SU-DHL-6 (cell line): ENCODE data around the gene NAA38.

ENCODE experiments used
- H2AFZ ChIP-seq: fragments of 200-600 bp; sonication (generic); 2 replicates; pipeline ENCODE4 v1.6.1; 2014; ENCODE audit warnings: low read depth, mild to moderate bottlenecking, moderate library complexity, mixed read lengths, antibody characterized with exemption, low read length; ENCODE audit not compliant: severe bottlenecking
- H3F3A ChIP-seq: fragments of 200-600 bp; shearing (Covaris generic); 2 replicates; pipeline ENCODE4 v1.6.0; 2016; ENCODE audit warnings: antibody characterized with exemption, mild to moderate bottlenecking; ENCODE audit not compliant: insufficient read depth
- H3K27ac ChIP-seq: fragments of 200-600 bp; sonication (generic); 2 replicates; pipeline ENCODE4 v1.5.1; 2016; ENCODE audit warnings: low read depth, mild to moderate bottlenecking, low read length, moderate library complexity, mixed read lengths
- H3K27me3 ChIP-seq: fragments of 200-600 bp; sonication (generic), shearing (Covaris generic); 2 replicates; pipeline ENCODE4 v1.6.0; 2014; ENCODE audit warnings: mild to moderate bottlenecking, low read length
- H3K36me3 ChIP-seq: fragments of 200-600 bp; sonication (generic); 2 replicates; pipeline ENCODE4 v1.6.1; 2014; ENCODE audit warnings: mild to moderate bottlenecking, low read length, mixed read lengths
- H3K4me2 ChIP-seq: fragments of 300-600, 200-600 bp; shearing (Covaris generic), sonication (generic); 2 replicates; pipeline ENCODE4 v1.6.0; 2014; ENCODE audit warnings: low read length, low read depth, mild to moderate bottlenecking; ENCODE audit not compliant: poor library complexity, severe bottlenecking
- H3K4me3 ChIP-seq: fragments of 200-600 bp; sonication (generic); 2 replicates; pipeline ENCODE4 v1.5.1; 2014; ENCODE audit warnings: antibody characterized with exemption, low read length, mild to moderate bottlenecking, mixed read lengths; ENCODE audit not compliant: insufficient read depth, poor library complexity, severe bottlenecking
- H3K79me2 ChIP-seq: fragments of 200-600 bp; sonication (generic); 2 replicates; pipeline ENCODE4 v1.6.1; 2014; ENCODE audit warnings: mild to moderate bottlenecking, low read length, moderate library complexity; ENCODE audit not compliant: insufficient read depth
- H3K9ac ChIP-seq: fragments of 200-600 bp; sonication (generic); 2 replicates; pipeline ENCODE4 v1.7.0; 2014; ENCODE audit warnings: mild to moderate bottlenecking, low read length
- H3K9me2 ChIP-seq: fragments of 200-600 bp; sonication (generic); replicated peaks from 2 replicates; pipeline ENCODE4 v1.6.1; 2014; ENCODE audit warnings: low read length; ENCODE audit not compliant: insufficient read depth
- H3K9me3 ChIP-seq: fragments of 200-600 bp; sonication (generic); 2 replicates; pipeline ENCODE4 v1.6.1; 2014; ENCODE audit warnings: low read length, mixed read lengths; ENCODE audit not compliant: insufficient read depth
- H4K20me1 ChIP-seq: fragments of 200-600 bp; sonication (generic); 2 replicates; pipeline ENCODE4 v1.6.1; 2014; ENCODE audit warnings: low read depth, mild to moderate bottlenecking, antibody characterized with exemption, low read length, moderate library complexity, mixed read lengths
- EZH2phosphoT487 ChIP-seq: fragments of 200-600 bp; sonication (generic), shearing (Covaris generic); conservative IDR thresholded peaks from 2 replicates; pipeline ENCODE4 v1.6.1; 2018; ENCODE audit warnings: mild to moderate bottlenecking, antibody characterized with exemption, low read length, moderate library complexity, mixed read lengths
- TF ChIP-seq, protein P1 (sequence below): fragments of 200-600 bp; sonication (generic); IDR thresholded peaks from one replicate; pipeline ENCODE4 v1.5.1; 2017; ENCODE audit warnings: antibody characterized with exemption, mild to moderate bottlenecking, low read length, moderate library complexity; ENCODE audit not compliant: insufficient read depth, poor library complexity, severe bottlenecking

Gene NAA38

DNA sequence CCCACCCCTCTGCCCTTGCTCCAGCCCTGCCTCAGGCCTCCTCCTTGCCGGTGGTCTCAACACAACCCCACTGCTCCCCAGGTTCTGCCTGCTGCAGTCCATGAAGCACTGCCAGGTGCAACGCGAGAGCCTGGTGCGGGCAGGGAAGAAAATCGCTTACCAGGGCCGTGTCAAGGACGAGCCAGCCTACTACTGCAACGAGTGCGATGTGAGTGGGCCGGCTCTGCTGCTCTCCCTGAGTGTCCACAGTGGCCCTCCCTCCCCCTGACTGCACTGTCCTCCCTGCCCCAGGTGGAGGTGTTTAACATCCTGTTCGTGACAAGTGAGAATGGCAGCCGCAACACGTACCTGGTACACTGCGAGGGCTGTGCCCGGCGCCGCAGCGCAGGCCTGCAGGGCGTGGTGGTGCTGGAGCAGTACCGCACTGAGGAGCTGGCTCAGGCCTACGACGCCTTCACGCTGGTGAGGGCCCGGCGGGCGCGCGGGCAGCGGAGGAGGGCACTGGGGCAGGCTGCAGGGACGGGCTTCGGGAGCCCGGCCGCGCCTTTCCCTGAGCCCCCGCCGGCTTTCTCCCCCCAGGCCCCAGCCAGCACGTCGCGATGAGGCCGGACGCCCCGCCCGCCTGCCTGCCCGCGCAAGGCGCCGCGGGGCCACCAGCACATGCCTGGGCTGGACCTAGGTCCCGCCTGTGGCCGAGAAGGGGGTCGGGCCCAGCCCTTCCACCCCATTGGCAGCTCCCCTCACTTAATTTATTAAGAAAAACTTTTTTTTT lies 4.3 kb downstream of the NAA38 start:
- Histone ChIP-seq H3K4me3 (no peak overlapping the region), H3K27ac (no peak overlapping the region), H3K79me2 (peaks cover 14% of the 10 kb centered on the region), H2AFZ (no peak overlapping the region), H3K4me2 (no peak overlapping the region), H3K36me3 (no peaks in the 10 kb centered on the region), H3K9me2 (no peaks in the 10 kb centered on the region), H3K9ac (no peak overlapping the region), H3K27me3 (no peaks in the 10 kb centered on the region), H3K9me3 (no peaks in the 10 kb centered on the region), H3F3A (peaks cover 10% of the 10 kb centered on the region), H4K20me1 (no peaks in the 10 kb centered on the region)
- TF ChIP-seq EZH2phosphoT487: no peak
- TF ChIP-seq, protein P1, sequence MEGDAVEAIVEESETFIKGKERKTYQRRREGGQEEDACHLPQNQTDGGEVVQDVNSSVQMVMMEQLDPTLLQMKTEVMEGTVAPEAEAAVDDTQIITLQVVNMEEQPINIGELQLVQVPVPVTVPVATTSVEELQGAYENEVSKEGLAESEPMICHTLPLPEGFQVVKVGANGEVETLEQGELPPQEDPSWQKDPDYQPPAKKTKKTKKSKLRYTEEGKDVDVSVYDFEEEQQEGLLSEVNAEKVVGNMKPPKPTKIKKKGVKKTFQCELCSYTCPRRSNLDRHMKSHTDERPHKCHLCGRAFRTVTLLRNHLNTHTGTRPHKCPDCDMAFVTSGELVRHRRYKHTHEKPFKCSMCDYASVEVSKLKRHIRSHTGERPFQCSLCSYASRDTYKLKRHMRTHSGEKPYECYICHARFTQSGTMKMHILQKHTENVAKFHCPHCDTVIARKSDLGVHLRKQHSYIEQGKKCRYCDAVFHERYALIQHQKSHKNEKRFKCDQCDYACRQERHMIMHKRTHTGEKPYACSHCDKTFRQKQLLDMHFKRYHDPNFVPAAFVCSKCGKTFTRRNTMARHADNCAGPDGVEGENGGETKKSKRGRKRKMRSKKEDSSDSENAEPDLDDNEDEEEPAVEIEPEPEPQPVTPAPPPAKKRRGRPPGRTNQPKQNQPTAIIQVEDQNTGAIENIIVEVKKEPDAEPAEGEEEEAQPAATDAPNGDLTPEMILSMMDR: no peak

DNA sequence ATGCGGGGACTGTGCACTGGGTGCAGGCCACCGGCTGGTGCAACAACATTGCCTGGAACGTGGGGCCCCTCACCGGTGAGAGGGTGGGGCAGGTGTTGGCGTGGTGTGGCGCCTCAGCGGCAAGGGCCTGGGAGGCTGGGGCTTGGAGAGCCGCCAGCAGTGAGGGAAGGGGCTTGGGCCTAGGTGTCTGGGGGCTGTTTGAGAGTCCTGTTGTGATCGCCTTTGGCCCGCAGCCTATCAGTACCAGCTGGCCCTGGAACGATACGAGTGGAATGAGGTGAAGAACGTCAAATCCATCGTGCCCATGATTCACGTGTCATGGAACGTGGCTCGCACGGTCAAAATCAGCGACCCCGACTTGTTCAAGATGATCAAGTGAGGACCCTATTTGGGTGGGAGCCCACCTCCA lies 5.1 kb downstream of the NAA38 start:
- H3K27me3 ChIP-seq: no peaks in the 10 kb centered on the region
- no peak overlapping the region for H3K4me3 ChIP-seq
- peaks cover 13% of the 10 kb centered on the region for H3K79me2 ChIP-seq
- TF ChIP-seq, protein P1: no peak
- TF ChIP-seq EZH2phosphoT487: no peak
- H3K9me2 ChIP-seq: no peaks in the 10 kb centered on the region
- no peaks in the 10 kb centered on the region for H3K36me3 ChIP-seq
- no peaks in the 10 kb centered on the region for H4K20me1 ChIP-seq
- peaks cover 10% of the 10 kb centered on the region for H3F3A ChIP-seq
- H3K27ac ChIP-seq: no peak overlapping the region
- H3K9ac ChIP-seq: no peak overlapping the region
- no peaks in the 10 kb centered on the region for H3K9me3 ChIP-seq
- no peak overlapping the region for H3K4me2 ChIP-seq
- H2AFZ ChIP-seq: no peak overlapping the region

DNA sequence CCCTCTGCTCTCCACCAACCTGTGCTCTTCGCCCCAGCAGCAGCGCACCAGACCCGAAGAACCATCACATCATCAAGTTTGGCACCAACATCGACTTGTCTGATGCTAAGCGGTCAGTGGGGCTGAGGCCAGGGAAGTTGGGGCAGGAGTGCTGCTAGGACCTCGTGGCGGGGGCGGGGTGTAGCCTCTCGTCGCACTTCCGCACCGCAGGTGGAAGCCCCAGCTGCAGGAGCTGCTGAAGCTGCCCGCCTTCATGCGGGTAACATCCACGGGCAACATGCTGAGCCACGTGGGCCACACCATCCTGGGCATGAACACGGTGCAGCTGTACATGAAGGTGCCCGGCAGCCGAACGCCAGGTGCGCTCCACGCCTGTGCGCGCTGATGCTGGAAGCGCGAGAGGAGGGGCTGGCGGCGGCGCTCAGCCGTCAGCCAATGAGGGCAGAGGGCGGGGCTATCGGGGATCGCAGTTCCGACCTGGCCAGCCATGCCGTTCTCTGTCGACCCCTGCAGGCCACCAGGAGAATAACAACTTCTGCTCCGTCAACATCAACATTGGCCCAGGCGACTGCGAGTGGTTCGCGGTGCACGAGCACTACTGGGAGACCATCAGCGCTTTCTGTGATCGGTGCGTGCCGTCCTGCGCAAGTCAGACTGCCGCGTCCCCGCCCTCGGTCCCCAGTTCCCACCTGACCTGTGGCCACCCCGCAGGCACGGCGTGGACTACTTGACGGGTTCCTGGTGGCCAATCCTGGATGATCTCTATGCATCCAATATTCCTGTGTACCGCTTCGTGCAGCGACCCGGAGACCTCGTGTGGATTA lies 5.7 kb downstream of the NAA38 start:
- H3K9me3 ChIP-seq: no peaks in the 10 kb centered on the region
- no peaks in the 10 kb centered on the region for H3K27me3 ChIP-seq
- H3K4me2 ChIP-seq: peak overlapping the region; percentile 68
- no peaks in the 10 kb centered on the region for H4K20me1 ChIP-seq
- H3F3A ChIP-seq: peaks cover 10% of the 10 kb centered on the region
- H3K4me3 ChIP-seq: peak overlapping the region; percentile 60
- H3K36me3 ChIP-seq: no peaks in the 10 kb centered on the region
- H2AFZ ChIP-seq: no peak overlapping the region
- TF ChIP-seq EZH2phosphoT487: no peak
- TF ChIP-seq, protein P1: peak; percentile 59
- H3K9ac ChIP-seq: peak overlapping the region; percentile 61
- no peaks in the 10 kb centered on the region for H3K9me2 ChIP-seq
- H3K79me2 ChIP-seq: peaks cover 13% of the 10 kb centered on the region
- H3K27ac ChIP-seq: peak overlapping the region; percentile 65
